Measurements from ENCODE around the gene CD79A.

Gene CD79A

GRCh38 chr19:41905273-41906002, 28.4 kb downstream of the CD79A start:
- no peak for DNase-seq (ENCODE audit: low read depth)
- no peak for TF ChIP-seq CTCF (IDR thresholded peaks at IDR 0.05; ENCODE audit: control insufficient read depth, extremely low read depth, insufficient read depth)
- no peak overlapping the region for H3K4me3 ChIP-seq (ENCODE audit: low read depth, low read length)

DNA sequence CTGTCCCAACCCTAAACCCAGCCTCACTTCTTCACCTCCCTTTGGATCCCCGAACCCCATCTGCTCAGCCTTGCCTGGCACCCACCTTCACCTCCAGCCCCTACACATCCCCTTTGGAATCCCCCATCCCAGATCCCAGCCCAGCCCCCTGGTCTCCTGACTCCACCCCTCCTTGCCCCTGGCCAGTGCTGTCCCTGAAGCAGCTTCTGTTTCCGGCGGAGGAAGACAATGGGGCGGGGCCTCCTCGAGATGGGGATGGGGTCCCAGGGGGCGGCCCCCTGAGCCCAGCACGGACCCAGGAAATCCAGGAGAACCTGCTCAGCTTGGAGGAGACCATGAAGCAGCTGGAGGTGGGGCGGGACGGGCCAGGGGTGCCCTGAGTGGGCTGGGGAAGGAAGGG, 29.2 kb downstream of the CD79A start:
- no peak for DNase-seq (ENCODE audit: low read depth)
- no peak for TF ChIP-seq CTCF (IDR thresholded peaks at IDR 0.05; ENCODE audit: control insufficient read depth, extremely low read depth, insufficient read depth)
- H3K4me3 ChIP-seq (ENCODE audit: low read depth, low read length): no peak overlapping the region

- H3K4me3 ChIP-seq (ENCODE audit: low read depth, low read length): no peak overlapping the region
- no peak for TF ChIP-seq CTCF (IDR thresholded peaks at IDR 0.05; ENCODE audit: control insufficient read depth, extremely low read depth, insufficient read depth)
- DNase-seq (ENCODE audit: low read depth): no peak
These were observed 30.0 kb downstream of the CD79A start for GRCh38 chr19:41906916-41907680.

- no peak overlapping the region for H3K4me3 ChIP-seq (ENCODE audit: low read depth, low read length)
- no peak for TF ChIP-seq CTCF (IDR thresholded peaks at IDR 0.05; ENCODE audit: control insufficient read depth, extremely low read depth, insufficient read depth)
- no peak for DNase-seq (ENCODE audit: low read depth)
These were observed 31.0 kb downstream of the CD79A start for GRCh38 chr19:41907994-41908615.

- H3K4me3 ChIP-seq (ENCODE audit: low read depth, low read length): no peak overlapping the region
- TF ChIP-seq CTCF (IDR thresholded peaks at IDR 0.05; ENCODE audit: control insufficient read depth, extremely low read depth, insufficient read depth): no peak
- no peak for DNase-seq (ENCODE audit: low read depth)
These were observed 31.8 kb downstream of the CD79A start for GRCh38 chr19:41908724-41909464.

DNA sequence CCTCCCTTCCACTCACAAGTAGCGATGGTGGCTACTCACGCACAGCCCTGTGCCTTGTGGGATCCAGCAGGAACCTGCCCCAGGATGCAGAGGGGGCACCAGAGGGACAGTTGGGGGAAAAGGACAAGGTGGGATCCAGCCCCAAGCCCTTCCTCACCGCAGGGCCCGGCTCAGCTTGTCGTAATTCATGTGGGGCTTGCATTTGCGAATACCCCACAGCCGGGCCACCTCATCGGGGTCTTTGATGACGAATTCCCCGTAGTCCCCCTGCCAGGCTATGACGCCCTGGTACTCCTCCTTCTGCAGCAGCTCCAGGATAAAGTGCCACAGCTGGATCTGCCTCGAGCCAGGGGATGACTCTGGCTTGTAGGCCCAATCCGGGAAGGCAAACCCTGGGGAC, 32.6 kb downstream of the CD79A start:
- H3K4me3 ChIP-seq (ENCODE audit: low read depth, low read length): no peak overlapping the region
- no peak for TF ChIP-seq CTCF (IDR thresholded peaks at IDR 0.05; ENCODE audit: control insufficient read depth, extremely low read depth, insufficient read depth)
- no peak for DNase-seq (ENCODE audit: low read depth)
